Natural killer cell (primary cell): Measurements from ENCODE around the gene CENPT. TPM values are rescaled to one million over a fixed set of nuclear protein-coding genes. Genes with fewer than 3 reads are reported as not detected.
A peak's percentile ranks its signal among the peaks of the same experiment; 100 is the strongest.

Experiments used
- ATAC-seq, 3 donors: fragments of 150-1000 bp in 2 of 3; fragments of 200-7000 bp in 1 of 3; cut with Tn5 transposase; 1 replicate in 1 of 3; 2 replicates in 2 of 3; pipeline ENCODE4 v1.10.0; 2021; ENCODE audit warnings: mild to moderate bottlenecking in 2 of 3, moderate library complexity in 2 of 3
- DNase-seq, 2 donors: peaks; one replicate each; pipeline versions ENCODE4 v3.0.0 to v3.0.0-alpha.2; 2013 to 2021; ENCODE audit warnings: mixed read lengths in 1 of 2
- H3K27ac ChIP-seq: one replicate; pipeline ENCODE4 v1.5.1; 2013; ENCODE audit warnings: mild to moderate bottlenecking, low read length
- H3K27me3 ChIP-seq: one replicate; pipeline ENCODE4 v1.6.1; 2013; ENCODE audit warnings: low read length; ENCODE audit not compliant: control insufficient read depth, insufficient read depth
- H3K36me3 ChIP-seq: one replicate; pipeline ENCODE4 v1.6.1; 2013; ENCODE audit warnings: low read length; ENCODE audit not compliant: control insufficient read depth, insufficient read depth
- H3K4me1 ChIP-seq: one replicate; pipeline ENCODE4 v1.6.1; 2013; ENCODE audit warnings: low read length; ENCODE audit not compliant: control insufficient read depth, insufficient read depth
- H3K4me3 ChIP-seq: one replicate; pipeline ENCODE4 v1.5.1; 2013; ENCODE audit warnings: low read length
- H3K9me3 ChIP-seq: one replicate; pipeline ENCODE4 v1.6.1; 2013; ENCODE audit warnings: low read length; ENCODE audit not compliant: control insufficient read depth, insufficient read depth
- H3K27ac Mint-ChIP-seq, 2 donors: one replicate each; pipeline ENCODE4 v1.8.0; 2022; ENCODE audit warnings: mild to moderate bottlenecking in 2 of 2, mixed read lengths in 2 of 2, moderate library complexity in 1 of 2
- H3K27me3 Mint-ChIP-seq, 2 donors: one replicate each; pipeline ENCODE4 v1.8.0; 2022; ENCODE audit warnings: low read depth in 2 of 2, mixed read lengths in 2 of 2
- H3K36me3 Mint-ChIP-seq: one replicate; pipeline ENCODE4 v1.8.0; 2022; ENCODE audit warnings: mixed read lengths
- H3K4me1 Mint-ChIP-seq, 2 donors: one replicate each; pipeline ENCODE4 v1.8.0; 2022; ENCODE audit warnings: mixed read lengths in 2 of 2
- H3K4me3 Mint-ChIP-seq: one replicate; pipeline ENCODE4 v1.8.0; 2022; ENCODE audit warnings: mild to moderate bottlenecking, moderate library complexity, mixed read lengths
- H3K9me3 Mint-ChIP-seq, 2 donors: one replicate each; pipeline ENCODE4 v1.8.0; 2022; ENCODE audit warnings: mixed read lengths in 2 of 2
- WGBS: methylation state at CpG from one replicate; pipeline ENCODE4 v1.1.7; 2013; ENCODE audit warnings: missing lambda C conversion rate; ENCODE audit not compliant: insufficient coverage; 5-methylcytosine and 5-hydroxymethylcytosine counted together
- intact Hi-C: fragments of 100-400 bp; cut with micrococcal nuclease; formaldehyde crosslinking; loops from one replicate; pipeline ENCODE4 v1.14.2; 2022
- total RNA-seq, 4 donors: library from RNA; stranded (reverse); fragments of 120-200 nt in 1 of 4; gene quantifications; one replicate each; pipeline versions ENCODE4 v1.2.3 to v1.2.4, GENCODE V29; 2013 to 2022
- TF ChIP-seq, protein P1 (sequence below): fragments of 200-600 bp; IDR thresholded peaks from one replicate; pipeline ENCODE4 v1.8.0; 2022; ENCODE audit warnings: antibody characterized with exemption

The CENPT gene
- total RNA-seq, 3 donors from 2014 or later (not counting 1 experiment from before 2014, with no cell fraction given): 68.6 to 81.3 (median 78.9) TPM

DNA sequence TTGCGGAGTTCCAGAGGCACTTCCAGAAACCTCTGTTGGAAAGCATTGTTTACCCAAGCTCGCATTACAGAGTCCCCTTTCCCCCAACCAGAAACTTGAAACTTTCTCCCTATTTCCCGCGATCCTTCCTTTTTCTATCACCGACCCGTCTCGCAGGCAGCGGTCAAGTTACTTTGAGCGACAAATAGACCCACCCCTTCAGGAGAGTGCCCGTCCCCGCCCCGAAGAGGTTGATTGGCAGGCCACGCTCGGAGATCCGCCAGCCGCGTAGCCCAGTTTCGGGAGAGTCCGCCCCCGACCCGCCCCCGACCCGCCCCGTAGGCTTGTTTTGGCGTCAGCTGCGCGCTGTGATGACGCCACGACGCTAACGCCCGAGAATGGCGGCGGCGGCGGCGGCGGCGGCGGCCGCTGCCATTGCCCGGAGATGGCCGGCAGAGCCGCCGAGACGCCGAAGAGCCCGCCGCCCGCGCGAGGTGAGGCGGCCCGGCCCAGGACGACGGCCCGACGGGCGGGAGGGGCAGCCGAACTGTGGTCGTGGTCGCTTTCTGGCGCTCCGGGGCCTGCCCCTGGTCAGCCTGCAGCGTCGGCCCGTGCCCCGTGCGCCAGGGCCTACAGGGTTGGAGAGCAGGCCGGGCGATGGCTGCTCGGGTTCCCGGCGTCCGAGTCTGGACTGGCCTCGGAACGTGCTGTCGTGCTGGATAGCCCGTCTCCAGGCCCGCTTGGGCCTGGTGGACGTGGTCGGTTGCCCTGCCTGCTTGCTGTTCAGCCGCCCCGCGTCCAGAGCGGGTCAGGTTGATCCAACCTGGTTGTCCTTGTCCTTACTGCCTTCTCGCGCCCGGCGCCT is 45.6 kb upstream of the CENPT start, which contains the start of gene PSKH1:
TSS of gene PSKH1 (plus strand) at position 356 of the 844 bp plus-strand sequence. CDS start 15,496 bp downstream, outside the sequence.
- no peaks in the 10 kb centered on the region for H3K36me3 Mint-ChIP-seq

DNA sequence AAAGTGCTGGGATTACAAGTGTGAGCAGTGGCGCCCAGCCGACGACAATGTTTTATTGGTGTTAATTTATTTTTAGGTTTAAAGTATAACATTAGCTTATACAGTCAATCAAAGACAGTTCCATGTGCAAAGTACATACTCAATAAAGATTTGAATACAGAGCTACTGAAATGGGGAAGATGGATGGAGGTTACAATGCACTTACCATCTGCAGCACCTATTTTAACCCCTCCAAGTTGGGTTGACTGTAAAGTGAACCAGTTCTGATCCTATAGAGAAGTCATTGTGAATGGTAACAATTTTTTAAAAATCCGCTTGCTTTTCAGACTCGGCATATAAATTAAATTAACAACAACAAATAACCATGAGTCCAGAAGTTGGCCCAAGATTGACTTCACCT is 44.9 kb upstream of the CENPT start:
- intact Hi-C loops: loop anchor here (2.0 kb wide), 2 partner anchors 20 to 44 kb away; partner anchors contain the start of genes EDC4 and PSMB10
- no peaks in the 10 kb centered on the region for H3K27me3 ChIP-seq
- Mint-ChIP-seq H3K36me3 (no peaks in the 10 kb centered on the region), H3K9me3 (no peaks in the 10 kb centered on the region), H3K4me3 (peak overlapping the region; percentile 96), H3K27me3 (no peaks in the 10 kb centered on the region), H3K27ac (peak overlapping the region; percentile 91 to 95), H3K4me1 (peaks cover 26 to 28% of the 10 kb centered on the region in 2 donors)
- TF ChIP-seq, protein P1, sequence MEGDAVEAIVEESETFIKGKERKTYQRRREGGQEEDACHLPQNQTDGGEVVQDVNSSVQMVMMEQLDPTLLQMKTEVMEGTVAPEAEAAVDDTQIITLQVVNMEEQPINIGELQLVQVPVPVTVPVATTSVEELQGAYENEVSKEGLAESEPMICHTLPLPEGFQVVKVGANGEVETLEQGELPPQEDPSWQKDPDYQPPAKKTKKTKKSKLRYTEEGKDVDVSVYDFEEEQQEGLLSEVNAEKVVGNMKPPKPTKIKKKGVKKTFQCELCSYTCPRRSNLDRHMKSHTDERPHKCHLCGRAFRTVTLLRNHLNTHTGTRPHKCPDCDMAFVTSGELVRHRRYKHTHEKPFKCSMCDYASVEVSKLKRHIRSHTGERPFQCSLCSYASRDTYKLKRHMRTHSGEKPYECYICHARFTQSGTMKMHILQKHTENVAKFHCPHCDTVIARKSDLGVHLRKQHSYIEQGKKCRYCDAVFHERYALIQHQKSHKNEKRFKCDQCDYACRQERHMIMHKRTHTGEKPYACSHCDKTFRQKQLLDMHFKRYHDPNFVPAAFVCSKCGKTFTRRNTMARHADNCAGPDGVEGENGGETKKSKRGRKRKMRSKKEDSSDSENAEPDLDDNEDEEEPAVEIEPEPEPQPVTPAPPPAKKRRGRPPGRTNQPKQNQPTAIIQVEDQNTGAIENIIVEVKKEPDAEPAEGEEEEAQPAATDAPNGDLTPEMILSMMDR: no peak
- H3K4me3 ChIP-seq: peak overlapping the region; percentile 45
- H3K27ac ChIP-seq: peak overlapping the region; percentile 68
- DNase-seq (no peak), ATAC-seq (no peak)
- no peaks in the 10 kb centered on the region for H3K36me3 ChIP-seq
- peaks cover 17% of the 10 kb centered on the region for H3K4me1 ChIP-seq
- no CpG with 5 or more reads among the region's 5 CpGs for WGBS
- H3K9me3 ChIP-seq: no peaks in the 10 kb centered on the region

More for the DNA sequence above, 45.6 kb upstream of the CENPT start, which contains the start of gene PSKH1:
- H3K27me3 ChIP-seq: no peaks in the 10 kb centered on the region
- no peaks in the 10 kb centered on the region for H3K9me3 Mint-ChIP-seq
- ATAC-seq (peak; percentile 98 to 99 (median 98)), DNase-seq (peak; percentile 86 to 96)
- no peaks in the 10 kb centered on the region for H3K27me3 Mint-ChIP-seq
- H3K4me3 Mint-ChIP-seq: peak within 1 kb of the TSS; percentile 96
- TF ChIP-seq, protein P1: no peak
- peak within 1 kb of the TSS; percentile 65 for H3K4me3 ChIP-seq
- H3K36me3 ChIP-seq: no peaks in the 10 kb centered on the region
- peaks cover 28 to 31% of the 10 kb centered on the region in 2 donors for H3K4me1 Mint-ChIP-seq
- intact Hi-C loops: loop anchor here (1.0 to 2.0 kb wide), 3 partner anchors 20 to 47 kb away; partner anchors contain the start of genes EDC4, NUTF2 and PSMB10
- peak within 1 kb of the TSS; percentile 91 to 95 for H3K27ac Mint-ChIP-seq
- peaks cover 17% of the 10 kb centered on the region for H3K4me1 ChIP-seq
- under 1% methylated on average over 90 of the region's 90 CpGs for WGBS
- H3K27ac ChIP-seq: peak within 1 kb of the TSS; percentile 83
- no peaks in the 10 kb centered on the region for H3K9me3 ChIP-seq

DNA sequence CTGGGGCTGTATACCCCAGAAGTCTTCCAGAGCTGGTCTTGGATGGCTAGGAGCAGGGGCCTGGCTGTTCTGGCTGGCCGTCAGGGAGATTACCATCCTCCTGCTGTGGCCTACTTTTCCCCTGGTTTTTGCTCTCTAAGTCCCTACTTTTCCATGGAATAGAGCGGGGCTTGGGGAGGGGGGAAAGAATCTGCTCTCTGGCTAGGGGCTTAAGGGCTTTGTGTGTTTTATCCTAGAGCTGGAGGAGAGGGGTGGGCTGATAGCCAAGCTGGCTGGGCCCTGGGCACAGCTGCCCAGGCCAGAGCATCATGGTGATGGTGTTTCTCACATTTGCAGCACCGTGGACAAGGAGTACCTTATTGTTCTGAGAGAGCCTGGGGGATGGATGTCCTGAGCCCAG is 40.8 kb upstream of the CENPT start:
- Histone ChIP-seq H3K4me3 (no peak overlapping the region), H3K27me3 (no peaks in the 10 kb centered on the region), H3K36me3 (peaks cover 18% of the 10 kb centered on the region), H3K4me1 (no peaks in the 10 kb centered on the region), H3K27ac (no peak overlapping the region), H3K9me3 (no peaks in the 10 kb centered on the region)
- TF ChIP-seq, protein P1: no peak
- Mint-ChIP-seq H3K27me3 (no peaks in the 10 kb centered on the region), H3K4me1 (peaks cover 9 to 11% of the 10 kb centered on the region in 2 donors), H3K36me3 (no peaks in the 10 kb centered on the region), H3K9me3 (no peaks in the 10 kb centered on the region), H3K4me3 (no peak overlapping the region), H3K27ac (no peak overlapping the region)
- intact Hi-C loops: loop anchor here (5.0 kb wide), 1 partner anchor 39 kb away; no protein-coding TSS in a partner anchor
- no peak for DNase-seq
- ATAC-seq: no peak
- 90% methylated on average over 3 of the region's 3 CpGs for WGBS
